Activated CD4-positive, alpha-beta T cell treated with anti-CD3 and anti-CD28 coated beads, Interleukin-2, amount 50 U/mL, for 24 hours (primary cell): ENCODE data around the gene TMEM191B.
"Not testable (repeated sequence)": the region's sequence is repeated elsewhere in the genome, so short reads cannot be mapped to it uniquely, and the experiment has no call there.

Source experiments
- DNase-seq, 2 donors: peaks; one replicate each; pipeline ENCODE4 v3.0.0-alpha.2; 2020; ENCODE audit warnings: low read depth in 1 of 2, low spot score in 1 of 2

The TMEM191B gene

GRCh38 chr22:18554280-18555256, 27.0 kb downstream of the TMEM191B start:
- DNase-seq: not testable (repeated sequence)

- DNase-seq: not testable (repeated sequence)
These were observed 30.9 kb downstream of the TMEM191B start for GRCh38 chr22:18558516-18558915.

GRCh38 chr22:18558939-18559338, 31.3 kb downstream of the TMEM191B start:
- not testable (repeated sequence) for DNase-seq

- not testable (repeated sequence) for DNase-seq
These were observed 32.7 kb downstream of the TMEM191B start for GRCh38 chr22:18560099-18560974.

- not testable (repeated sequence) for DNase-seq
These were observed 43.1 kb downstream of the TMEM191B start for GRCh38 chr22:18570509-18571246.

- DNase-seq: not testable (repeated sequence)
These were observed 46.0 kb downstream of the TMEM191B start for GRCh38 chr22:18573483-18574164.

- DNase-seq: not testable (repeated sequence)
These were observed 47.0 kb downstream of the TMEM191B start for GRCh38 chr22:18574555-18574954.

GRCh38 chr22:18575686-18576085, 48.1 kb downstream of the TMEM191B start:
- DNase-seq: not testable (repeated sequence)

GRCh38 chr22:18577090-18577818, 49.7 kb downstream of the TMEM191B start:
- not testable (repeated sequence) for DNase-seq

- not testable (repeated sequence) for DNase-seq
These were observed 50.2 kb downstream of the TMEM191B start for GRCh38 chr22:18577847-18578246.
